A549 treated with AZD9567 at 1 μM for 4 hours (cell line): ENCODE results near the gene MYDGF. TPM values are rescaled to one million over a fixed set of nuclear protein-coding genes. Genes with fewer than 3 reads are reported as not detected.

Experiments
- total RNA-seq: library from RNA; stranded (reverse); fragments of 200-300 nt; extraction: Qiagen RNA extraction; gene quantifications from 5 replicates; pipeline ENCODE4 v1.2.3, GENCODE V29; 2022; ENCODE audit not compliant: insufficient read depth

The MYDGF gene
- total RNA-seq = 103 to 139 TPM (median 138 TPM) in 5 replicates

GRCh38 chr19:4669723-4670480, at the start of gene MYDGF:
TSS of gene MYDGF (minus strand) at chr19:4670342. CDS start at chr19:4670334, 8 bp downstream.

GRCh38 chr19:4638828-4639530, 31.2 kb downstream of the MYDGF start, which contains the start of gene TNFAIP8L1:
TSS of gene TNFAIP8L1 (plus strand) at chr19:4639516. CDS start at chr19:4651870, 12,354 bp downstream.

Other genes with a start within 250 kb of the MYDGF start
- gene UBXN6, start 212.5 kb downstream of the MYDGF start, total RNA-seq = 56.1 to 61.9 TPM (median 57.8 TPM) in 5 replicates
- gene HDGFL2, start 198.0 kb downstream of the MYDGF start, total RNA-seq = 22.6 to 33.1 TPM (median 27.5 TPM) in 5 replicates
- 0.08 to 0.14 TPM (median 0.09 TPM) in 4 of 5 replicates, not detected in the other for gene PLIN4, start 151.9 kb downstream of the MYDGF start, total RNA-seq
- 0.11 to 0.26 TPM (median 0.15 TPM) in 4 of 5 replicates, not detected in the other for gene PLIN5, start 135.1 kb downstream of the MYDGF start, total RNA-seq
- gene LRG1, start 130.3 kb downstream of the MYDGF start, total RNA-seq = 0.07 to 0.23 TPM (median 0.22 TPM) in 3 of 5 replicates, not detected in the others
- gene SEMA6B, start 110.7 kb downstream of the MYDGF start, total RNA-seq = 4.6 to 6.0 TPM (median 5.2 TPM) in 5 replicates
- 3.1 to 4.6 TPM (median 4.1 TPM) in 5 replicates for gene TNFAIP8L1, start 30.8 kb downstream of the MYDGF start, total RNA-seq
- 48.1 to 60.1 TPM (median 57.2 TPM) in 5 replicates for gene DPP9, start 53.5 kb upstream of the MYDGF start, total RNA-seq
- gene FEM1A, start 121.4 kb upstream of the MYDGF start, total RNA-seq = 5.4 to 6.5 TPM (median 5.8 TPM) in 5 replicates
- 6.9 to 9.4 TPM (median 9.3 TPM) in 5 replicates for gene TICAM1, start 161.4 kb upstream of the MYDGF start, total RNA-seq
- 136 to 156 TPM (median 141 TPM) in 5 replicates for gene PLIN3, start 197.3 kb upstream of the MYDGF start, total RNA-seq
- gene ARRDC5, start 232.6 kb upstream of the MYDGF start, total RNA-seq = not detected in 5 replicates
- gene UHRF1, start 239.2 kb upstream of the MYDGF start, total RNA-seq = 37.5 to 45.1 TPM (median 43.4 TPM) in 5 replicates